HG03432 (cell line): Measurements from ENCODE around the gene IGFL2.
"Not testable (repeated sequence)": the region's sequence is repeated elsewhere in the genome, so short reads cannot be mapped to it uniquely, and the experiment has no call there.

ENCODE experiments used
- ATAC-seq: cut with Tn5 transposase; IDR thresholded peaks from one replicate; pipeline ENCODE4 v1.9.1; 2021; ENCODE audit warnings: mild to moderate bottlenecking, moderate library complexity; ENCODE audit not compliant: unreplicated experiment

Gene IGFL2

DNA sequence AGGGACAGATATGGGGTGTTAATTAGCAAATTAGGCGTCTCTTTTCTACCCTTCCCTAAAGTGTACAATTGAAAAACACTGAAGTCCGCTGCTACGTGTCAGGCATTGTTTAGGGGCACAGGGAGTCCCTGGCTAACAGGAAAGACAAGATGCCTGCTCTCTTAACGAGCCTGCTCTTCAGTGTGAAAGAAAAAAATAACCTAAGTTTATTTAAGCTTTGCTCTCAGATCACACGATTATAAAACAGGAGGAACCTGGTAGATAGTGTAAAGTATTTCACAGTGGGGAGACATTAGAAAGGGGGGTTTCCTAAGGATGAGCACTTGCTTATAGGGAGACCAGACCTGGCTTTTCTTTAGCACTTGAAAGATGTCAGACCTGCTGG is 38.7 kb downstream of the IGFL2 start:
- ATAC-seq = no peak

DNA sequence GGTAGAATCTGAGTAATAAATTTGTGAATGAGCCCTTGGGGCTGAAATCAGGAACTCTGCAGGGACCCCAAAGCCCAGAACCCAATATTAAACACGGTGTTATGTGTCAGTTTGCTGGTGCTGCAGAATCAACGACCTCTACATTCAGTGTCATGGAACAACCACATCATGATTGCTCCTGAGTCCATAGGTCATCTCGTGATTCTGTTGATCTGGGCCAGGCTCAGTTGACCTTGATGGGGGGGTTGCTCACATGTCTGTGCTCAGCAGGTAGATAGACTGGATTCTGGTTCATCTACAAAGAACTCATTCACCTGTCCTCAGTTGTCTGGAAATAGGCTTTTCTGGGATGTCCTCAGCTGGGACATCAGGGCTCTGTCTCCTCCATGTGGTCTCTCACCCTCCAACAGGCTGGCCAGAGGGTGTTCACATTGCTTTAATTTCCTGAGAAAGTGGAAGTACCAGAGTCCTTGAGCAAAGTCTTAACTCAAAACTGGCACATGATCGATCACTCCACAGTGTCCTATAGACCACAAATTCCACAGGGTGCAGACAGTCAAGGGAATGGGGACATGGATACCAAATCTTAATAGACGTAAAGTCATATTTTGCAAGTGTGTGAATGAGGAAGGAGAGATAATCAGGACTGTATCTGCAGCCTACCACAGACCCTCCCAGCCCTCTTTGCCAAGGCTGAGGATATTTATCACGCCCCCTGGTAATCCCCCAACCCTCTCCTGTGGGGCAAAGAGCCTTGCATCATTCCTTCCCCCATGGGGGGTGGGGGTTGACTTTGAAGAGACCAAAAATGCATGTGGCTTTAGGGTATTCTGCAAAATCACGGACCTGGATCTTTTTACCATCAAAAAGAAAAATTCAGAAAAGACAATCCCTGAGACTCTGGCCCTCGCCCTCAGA is 42.2 kb downstream of the IGFL2 start:
- ATAC-seq = no peak

DNA sequence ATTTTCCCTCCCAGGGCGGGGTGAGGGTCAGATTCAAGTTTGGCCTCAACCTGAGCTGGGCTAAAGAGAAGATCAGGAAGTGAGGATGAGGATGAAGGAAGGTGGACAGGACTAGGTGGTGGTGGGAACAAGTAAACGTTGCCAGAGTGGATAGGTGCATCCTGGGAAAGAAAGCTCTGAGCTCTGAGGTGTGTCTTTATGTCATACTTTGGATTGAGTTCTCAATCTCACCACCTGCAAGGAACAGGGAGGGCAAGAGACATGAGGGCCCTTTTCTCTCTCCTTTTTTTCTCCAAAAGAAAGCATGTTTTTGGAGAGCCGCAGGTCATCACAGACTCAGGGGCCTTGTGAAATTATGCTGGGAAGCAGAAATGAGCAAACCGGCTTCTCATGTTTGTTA is 43.3 kb downstream of the IGFL2 start:
- no peak for ATAC-seq

- ATAC-seq = no peak
These were observed 43.9 kb downstream of the IGFL2 start for GRCh38 chr19:46191972-46192371.

DNA sequence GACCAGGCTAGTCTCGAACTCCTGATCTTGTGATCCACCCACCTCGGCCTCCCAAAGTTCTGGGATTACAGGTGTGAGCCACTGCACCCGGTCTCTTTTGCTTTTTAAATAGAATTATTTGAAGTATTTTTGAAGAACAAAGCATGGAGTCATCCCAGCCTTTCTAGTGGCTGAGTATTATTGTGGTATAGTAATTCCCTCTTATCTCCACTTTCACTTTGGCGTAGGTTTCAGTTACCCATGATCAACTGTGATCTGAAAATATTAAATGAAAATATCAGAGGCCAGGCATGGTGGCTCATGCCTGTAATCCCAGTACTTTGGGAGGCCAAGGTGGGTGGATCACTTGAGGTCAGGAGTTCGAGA is 44.6 kb downstream of the IGFL2 start:
- not testable (repeated sequence) for ATAC-seq

DNA sequence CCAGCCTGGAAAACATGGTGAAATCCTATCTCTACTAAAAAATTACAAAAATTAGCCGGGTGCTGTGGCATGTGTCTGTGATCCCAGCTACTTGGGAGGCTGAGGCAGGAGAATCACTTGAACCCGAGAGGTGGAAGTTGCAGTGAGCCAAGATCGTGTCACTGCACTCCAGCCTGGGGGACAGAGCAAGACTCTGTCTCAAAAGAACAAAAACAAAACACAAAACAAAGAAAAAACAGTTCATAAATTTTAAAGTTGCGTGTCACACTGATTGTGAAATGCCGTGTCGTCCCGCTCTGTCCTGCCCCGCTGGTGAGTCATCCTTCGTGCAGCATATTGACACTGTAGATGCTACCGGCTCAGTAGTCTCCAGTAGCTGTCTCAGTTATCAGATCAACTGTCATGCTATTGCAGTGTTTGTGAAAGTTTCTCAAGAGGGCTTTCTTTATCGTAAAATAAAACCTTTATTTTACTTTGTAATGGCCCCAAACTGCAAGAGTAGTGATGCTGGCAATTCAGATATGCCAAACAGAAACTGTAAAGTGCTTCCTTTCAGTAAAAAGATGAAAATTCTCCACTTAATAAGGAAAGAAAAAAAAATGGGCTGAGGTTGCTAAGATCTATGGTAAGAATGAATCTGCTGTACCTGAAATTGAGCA is 45.1 kb downstream of the IGFL2 start:
- no peak for ATAC-seq

DNA sequence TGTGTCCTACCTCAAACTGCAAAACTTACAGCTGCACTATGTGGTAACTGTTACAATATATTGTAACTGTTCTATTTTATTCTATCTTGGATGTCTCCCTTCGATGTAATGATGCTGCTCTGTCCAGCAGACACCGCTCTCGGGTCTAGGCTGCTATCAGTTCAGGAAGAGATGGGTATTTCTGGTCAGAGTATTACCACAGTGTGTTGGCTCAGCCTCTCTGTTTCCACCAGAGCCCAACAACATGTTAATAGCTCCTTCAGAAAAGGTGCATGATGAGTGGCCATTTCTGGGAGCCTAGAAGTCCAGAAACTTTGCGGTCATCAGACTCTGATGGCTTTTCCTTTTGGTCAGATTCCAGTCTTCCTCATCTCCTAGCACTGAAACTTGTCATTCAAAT is 45.6 kb downstream of the IGFL2 start:
- ATAC-seq = no peak

DNA sequence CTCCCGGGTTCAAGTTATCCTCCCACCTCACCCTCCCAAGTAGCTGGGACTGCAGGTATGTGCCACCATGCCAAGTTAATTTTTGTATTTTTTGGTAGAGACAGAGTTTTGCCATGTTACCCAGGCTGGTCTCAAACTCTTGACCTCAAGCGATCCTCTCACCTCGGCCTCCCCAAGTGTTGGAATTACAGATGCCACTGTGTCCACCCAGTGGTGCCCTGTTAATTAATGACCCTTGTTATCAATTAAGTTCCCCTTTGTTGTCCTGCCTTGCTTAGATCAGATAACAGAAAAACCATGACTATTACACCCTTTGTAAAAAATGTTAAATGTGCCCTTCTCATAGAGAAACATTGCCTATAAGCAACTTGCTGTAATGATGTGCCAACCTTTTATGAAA is 47.1 kb downstream of the IGFL2 start:
- ATAC-seq = no peak

GRCh38 chr19:46195919-46196318 is 47.9 kb downstream of the IGFL2 start:
- ATAC-seq = not testable (repeated sequence)

DNA sequence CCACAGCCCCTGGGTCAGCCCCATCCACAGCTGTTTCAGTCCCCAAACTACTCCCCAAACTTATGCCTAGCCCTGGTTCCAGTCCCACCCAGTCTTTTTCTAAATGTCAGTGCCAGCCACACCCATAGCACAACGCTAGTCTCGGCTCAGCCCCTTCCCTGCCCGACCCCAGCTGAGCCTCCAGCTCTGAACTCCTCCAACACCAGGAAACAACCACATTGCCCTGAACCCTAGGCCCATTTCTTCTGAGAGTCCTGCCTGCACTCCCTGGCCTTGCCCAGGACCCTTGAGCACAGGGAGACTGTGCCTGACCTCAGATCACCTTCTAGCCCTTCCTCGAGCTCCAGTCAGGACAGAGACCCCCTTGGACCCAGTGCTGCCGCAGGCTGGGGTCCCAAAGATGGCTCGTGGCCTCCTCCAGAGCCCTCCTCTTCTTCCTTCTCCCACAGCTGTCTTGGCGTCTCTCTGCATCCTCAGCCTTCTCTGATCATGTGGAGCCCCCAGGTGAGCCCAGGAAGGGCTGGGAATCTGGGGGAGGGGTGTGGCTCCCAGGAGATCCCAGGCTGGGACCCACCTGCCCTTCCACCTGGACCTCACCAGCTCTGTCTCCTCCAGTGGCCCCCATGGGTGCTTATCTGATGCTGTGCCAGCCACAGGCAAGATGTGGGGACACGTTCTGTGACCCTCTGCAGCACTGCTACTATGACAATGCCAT is 48.5 kb downstream of the IGFL2 start:
- ATAC-seq = no peak

DNA sequence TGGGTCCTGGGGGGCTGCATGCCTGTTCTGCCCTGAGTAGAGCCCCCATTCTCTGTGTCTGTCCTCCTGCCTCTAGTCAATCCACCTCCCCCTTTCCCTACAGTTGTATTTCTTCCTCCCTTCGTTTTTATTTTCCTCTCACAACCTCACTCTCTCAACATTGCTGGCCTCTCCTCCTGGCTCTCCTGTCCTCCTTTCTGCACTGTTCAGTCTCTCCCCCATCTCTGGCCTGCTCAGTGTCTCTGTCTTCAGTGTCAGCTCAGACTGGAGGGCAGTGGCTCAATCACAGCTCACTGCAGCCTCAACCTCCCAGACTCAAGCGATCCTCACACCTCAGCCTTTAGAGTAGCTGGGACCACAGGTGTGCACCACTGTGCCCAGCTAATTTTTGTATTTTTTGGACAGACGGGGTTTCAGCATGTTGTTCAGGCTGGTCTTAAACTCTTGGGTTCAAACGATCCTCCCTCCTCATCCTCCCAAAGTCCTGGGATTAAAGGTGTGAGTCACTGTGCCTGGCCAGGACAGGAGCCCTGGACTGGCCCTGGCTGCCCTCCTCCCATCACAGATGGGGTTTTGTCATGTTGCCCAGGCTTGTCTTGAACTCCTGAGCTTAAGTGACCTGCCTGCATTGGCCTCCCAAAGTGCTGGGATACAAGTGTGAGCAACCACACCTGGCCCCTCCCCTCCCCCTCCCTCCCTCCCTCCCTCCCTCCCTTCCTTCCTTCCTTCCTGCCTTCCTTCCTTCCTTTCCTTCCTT is 49.5 kb downstream of the IGFL2 start:
- ATAC-seq = no peak

DNA sequence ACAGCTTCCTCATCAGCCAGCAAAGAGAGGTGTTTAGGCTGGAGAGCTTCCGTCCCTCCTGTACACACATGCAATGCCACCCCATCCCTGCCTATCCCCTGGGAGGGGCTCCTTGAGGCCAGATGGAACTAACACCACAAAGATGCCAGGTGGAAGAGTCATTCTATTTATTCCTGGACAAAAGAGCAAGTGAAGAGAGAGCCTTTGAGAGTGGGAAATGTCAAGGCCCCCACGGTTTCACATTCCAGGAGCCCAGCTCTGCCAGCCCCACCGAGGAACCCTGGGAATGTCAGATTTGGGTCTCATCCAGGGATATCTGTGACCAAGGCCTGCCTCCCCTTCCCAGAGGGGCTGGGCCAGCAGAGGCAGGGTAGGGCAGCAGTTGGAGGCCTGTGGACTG is 50.7 kb downstream of the IGFL2 start:
- ATAC-seq = no peak

DNA sequence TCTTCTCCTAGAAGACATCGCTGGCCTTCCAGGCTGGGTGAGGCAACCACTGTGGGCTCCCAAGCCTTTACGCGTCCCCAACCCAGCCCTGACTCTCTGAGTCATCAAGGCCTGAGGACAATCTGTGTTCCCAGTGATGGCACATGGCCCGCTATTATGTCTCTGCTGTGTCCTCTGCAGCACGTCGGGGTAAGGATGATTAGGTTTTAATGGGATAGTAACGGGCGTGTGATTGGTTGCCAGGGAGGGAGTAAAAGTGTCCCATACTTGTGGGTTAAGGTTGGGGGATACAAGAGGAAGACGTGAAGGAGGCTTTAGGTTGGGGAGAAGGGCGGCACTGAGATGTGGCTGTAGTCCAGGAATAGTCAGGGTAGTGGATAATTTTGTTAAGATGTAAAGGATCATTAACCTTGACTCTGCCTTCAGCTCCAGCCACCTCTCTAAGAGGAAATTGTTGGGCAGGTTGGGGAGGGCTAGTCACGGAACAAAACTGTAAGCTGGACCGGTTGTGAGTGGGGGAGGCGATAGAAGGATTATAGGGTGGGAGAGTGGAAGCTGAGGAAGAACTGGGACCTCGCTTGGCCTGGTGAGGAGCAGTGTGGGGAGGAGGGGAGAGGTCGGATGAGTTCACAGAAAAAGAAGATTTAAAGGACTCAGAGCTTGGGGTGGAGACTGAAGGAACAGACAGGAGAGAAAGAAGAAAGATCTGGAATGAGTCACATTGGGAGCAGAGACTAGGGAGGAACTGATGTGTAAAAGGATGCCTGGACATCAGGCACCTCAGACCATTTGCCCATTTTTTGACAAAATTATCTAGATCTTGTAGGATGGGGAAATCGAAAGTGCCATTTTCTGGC is 53.6 kb downstream of the IGFL2 start:
- no peak for ATAC-seq

DNA sequence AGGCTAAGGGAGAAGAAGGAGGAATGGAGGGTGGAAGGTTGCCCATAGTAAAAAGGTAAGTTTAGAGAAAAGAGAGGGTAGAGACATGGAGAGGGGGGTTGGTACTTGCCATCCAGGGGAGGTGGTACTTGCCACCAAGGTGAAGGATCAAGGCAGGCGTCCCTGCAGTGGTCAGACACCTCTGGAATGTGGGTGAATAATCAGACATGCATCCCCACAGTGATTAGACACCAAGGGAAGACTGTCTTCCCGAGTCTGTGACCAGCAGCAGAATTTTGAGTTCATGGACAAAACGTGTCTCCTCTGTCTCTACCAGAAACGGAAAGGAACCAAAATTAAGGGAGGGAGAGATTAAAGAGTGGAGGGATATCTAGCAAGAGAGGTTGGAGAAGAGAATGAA is 54.4 kb downstream of the IGFL2 start:
- no peak for ATAC-seq

DNA sequence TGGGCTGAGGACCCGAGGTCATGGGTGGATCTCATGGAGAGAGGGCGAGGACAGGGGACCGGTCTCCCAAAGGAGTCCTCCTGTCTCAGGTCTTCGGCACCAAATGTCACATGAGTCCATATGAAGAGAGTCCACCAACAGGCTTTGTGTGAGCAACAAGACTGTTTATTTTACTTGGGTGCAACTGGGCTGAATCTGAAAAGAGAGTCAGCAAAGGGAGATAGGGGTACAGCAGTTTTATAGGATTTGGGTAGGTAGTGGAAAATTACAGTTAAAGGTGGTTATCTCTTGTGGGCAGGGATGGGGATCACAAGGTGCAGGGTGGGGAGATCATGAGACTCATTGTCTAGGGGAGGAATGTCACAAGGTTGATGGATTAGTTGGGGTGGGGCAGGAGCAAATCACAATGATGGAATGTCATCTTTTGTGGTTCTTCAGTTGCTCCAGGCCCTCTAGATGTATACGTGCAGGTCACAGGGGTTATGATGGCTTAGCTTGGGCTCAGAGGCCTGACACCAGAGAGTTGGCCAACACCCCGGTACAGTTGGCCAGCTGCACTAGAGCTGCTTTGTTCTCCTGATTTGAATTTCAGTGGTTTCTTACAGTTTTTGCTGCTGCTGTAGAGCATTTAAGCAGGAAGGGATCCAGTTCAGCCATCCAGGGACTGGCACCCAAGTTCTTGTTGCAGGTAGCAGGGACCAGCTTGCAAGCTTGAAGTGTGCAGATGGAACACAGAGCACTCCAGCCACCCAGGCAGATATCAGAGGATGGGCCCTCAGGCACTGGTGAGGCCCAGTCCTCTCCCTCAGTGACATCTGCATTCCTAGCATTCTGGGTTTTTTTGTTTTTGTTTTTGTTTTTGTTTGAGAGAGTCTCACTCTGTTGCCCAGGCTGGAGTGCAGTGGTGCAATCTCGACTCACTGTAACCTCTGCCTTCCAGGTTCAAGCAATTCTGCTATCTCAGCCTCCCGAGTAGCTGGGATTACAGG is 55.1 kb downstream of the IGFL2 start:
- no peak for ATAC-seq

GRCh38 chr19:46204008-46204407 is 56.0 kb downstream of the IGFL2 start:
- no peak for ATAC-seq

DNA sequence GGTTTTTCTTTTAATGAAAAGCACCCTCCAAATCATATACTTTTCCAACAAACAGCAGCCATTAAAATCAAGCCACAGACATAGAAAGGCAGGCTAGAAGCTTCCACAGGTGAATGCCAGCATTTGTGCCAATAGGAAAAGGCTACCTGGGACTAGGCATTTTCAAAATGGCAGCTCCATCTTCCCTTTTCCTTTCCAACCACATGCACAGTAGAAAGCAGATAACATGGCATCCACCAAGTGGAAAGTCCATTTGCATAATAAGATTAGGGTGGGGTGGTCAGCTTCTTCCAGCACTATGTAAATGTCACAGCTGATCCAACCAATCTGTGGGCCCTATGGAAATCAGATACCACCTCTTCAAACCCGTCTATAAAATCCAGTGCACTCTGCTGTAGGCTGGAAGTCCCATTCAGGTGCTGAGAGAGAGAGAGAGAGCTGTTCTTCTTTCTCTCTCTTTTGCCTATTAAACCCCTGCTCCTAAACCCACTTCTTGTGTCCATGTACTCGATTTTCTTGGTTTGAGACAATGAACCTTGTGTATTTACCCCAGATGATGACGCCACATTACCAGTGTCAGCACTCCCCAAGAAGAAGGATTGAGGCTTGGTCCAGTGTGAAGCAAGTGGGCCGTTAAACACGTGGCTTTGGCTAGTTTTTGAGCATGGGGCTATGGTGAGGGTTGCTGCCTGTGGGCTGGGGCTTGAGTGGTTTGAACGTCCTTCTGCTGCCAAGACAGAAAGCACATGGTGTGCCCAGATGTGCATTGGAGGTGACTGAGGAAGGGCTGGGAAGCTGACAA is 57.3 kb downstream of the IGFL2 start:
- no peak for ATAC-seq

DNA sequence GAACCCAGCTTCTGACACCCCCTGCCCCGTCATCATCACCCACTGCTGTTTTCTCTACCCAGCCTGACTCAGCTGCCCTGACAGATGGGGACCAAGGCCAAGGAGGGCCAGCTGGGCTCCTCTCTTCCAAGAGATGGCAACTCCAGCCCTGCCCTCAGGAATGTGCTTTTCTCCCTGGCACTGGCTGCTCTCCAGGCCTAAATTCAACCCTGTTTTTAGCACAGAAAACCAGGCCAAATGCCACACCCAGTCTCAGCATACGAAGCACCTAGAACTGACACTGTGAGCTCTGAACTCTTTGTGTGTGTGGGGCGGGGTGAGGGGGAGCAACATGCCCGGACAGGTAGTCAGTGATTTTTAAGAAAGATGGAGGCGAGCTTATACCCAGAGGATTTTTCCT is 58.1 kb downstream of the IGFL2 start:
- no peak for ATAC-seq
